Activated CD8-positive, alpha-beta memory T cell treated with anti-CD3 and anti-CD28 coated beads, Interleukin-2, amount 50 U/mL, for 4 hours (primary cell): ENCODE data around the gene AFAP1.

ENCODE experiments used
- DNase-seq: peaks from one replicate; pipeline ENCODE4 v3.0.0-alpha.2; 2020

Gene AFAP1

GRCh38 chr4:7912826-7913225 is 26.8 kb downstream of the AFAP1 start:
- DNase-seq, result no peak

DNA sequence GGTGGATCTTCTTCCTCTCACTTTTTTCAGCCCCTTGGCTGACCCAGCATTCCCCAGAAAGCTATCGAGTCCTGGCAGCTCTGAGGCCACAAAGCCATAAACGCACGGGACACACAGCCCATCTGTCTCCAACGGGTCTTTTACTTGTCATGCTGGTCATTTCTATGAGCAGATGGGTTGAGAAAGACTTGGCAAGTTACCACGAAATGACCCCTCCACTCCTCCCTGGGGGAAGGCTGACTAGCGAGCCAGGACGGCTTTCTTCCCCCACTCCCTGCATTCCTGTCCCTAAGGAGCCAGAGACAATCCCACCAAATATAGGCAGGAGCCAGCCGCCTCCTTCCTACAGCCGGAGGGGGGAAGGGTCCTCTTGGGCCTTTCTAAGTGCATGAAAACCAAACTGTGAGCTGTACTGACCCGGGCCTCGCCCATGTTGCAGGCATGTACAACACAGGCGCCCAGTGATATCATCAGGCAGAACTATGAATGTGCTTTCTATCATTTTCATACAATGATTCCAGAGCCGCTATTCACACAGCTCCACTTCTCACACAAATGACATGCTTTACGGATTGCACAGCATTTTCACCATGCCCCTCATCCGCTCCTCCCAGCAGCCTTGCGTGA is 28.6 kb downstream of the AFAP1 start:
- no peak for DNase-seq

- DNase-seq, result no peak
These were observed 29.3 kb downstream of the AFAP1 start for GRCh38 chr4:7910263-7910896.

- DNase-seq, result no peak
These were observed 30.0 kb downstream of the AFAP1 start for GRCh38 chr4:7909463-7910262.

DNA sequence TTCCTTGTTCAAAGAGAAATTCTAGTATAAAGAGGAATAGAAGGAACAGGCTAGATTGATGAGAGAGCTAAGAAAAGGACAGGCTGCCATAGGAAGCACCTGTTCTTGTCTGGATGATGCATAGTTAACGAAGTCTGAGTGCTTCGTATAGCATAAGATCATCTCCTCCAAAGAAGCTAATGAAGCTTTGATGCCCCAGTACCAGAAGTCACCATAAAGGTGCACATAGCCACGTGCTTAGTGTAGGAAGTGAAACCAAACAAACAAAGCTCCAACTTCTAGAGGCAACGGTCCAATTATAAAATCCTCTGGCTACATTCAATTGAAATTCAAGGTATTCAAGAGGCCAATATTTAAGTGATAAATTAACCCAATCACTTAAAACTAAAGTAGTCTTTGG is 31.0 kb downstream of the AFAP1 start:
- DNase-seq, result no peak

GRCh38 chr4:7907142-7907541 is 32.5 kb downstream of the AFAP1 start:
- no peak for DNase-seq

- DNase-seq, result no peak
These were observed 33.4 kb downstream of the AFAP1 start for GRCh38 chr4:7906171-7906701.

- no peak for DNase-seq
These were observed 34.4 kb downstream of the AFAP1 start for GRCh38 chr4:7904952-7905915.

GRCh38 chr4:7903791-7904516 is 35.7 kb downstream of the AFAP1 start:
- DNase-seq, result no peak

DNA sequence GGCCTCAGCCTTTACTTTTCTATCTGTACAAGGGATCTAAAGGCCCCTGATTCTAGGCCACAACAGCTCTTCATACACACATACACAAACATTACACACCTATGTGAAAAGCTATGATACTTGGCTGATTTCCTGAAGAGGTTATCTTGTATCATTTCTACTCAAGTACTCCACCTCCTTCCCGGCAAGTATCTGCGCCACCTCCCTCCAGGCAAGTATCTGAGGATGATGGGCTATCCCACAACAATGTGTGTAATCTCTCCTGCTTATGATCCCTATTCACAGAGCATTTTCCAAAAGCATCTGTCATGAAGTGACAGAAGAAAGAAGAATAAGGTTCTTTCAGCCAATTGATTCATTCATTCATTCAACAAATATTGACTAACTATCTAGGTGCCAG is 36.8 kb downstream of the AFAP1 start:
- DNase-seq, result no peak

DNA sequence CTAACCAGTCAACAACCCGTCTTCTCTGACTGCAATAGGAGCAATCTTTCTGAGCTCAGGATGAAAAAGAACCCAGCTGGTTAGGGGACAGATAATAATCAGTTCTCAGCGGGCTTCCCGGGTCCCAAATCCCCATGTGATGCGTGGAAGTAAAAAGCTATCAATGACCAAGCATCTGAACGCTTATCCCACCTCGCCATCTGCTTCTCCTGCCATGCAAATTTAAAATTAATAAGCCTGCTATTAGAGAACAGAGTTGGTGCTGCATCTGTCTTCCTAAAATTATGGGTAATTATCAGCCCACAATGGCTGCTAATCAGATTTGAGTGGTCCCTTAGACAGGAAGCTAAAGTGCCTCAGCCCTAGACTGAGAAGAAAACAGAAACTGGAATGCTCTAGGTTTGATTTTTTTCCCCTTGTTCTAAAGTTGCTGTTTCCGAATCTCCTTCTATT is 37.5 kb downstream of the AFAP1 start:
- no peak for DNase-seq

GRCh38 chr4:7901311-7901885 is 38.3 kb downstream of the AFAP1 start:
- no peak for DNase-seq

- no peak for DNase-seq
These were observed 39.2 kb downstream of the AFAP1 start for GRCh38 chr4:7900334-7900909.

DNA sequence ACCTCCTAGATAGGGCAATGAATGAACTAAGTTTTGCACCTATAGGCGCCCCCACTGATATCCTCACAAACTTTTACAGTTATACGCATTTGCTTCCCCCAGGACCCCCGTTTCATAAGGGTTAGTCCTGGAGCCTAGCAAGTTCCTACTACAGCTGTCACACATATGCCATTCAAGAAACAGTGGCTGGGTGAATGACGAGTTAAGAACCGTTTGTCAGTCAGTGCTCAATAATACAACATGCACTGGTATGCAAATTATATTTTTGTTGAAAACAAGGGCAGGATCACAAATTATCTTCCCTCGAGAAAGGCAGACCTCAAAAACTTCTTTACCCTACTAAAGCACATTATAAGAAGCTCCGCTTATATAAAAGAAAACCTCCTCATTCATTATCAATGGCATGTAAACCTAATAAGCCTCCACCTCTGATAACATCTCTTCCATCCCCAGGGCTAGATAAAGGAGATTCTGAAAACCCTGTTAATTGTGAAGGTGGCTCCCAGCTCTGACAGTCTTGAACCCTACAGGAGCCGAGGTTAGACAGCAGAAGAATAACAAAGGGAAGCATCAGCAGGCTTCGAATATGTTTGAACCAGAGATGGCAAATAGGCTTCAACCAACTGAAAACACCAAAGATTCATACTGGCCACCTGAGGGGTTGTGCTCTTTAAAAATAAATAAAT is 40.3 kb downstream of the AFAP1 start:
- DNase-seq, result no peak

DNA sequence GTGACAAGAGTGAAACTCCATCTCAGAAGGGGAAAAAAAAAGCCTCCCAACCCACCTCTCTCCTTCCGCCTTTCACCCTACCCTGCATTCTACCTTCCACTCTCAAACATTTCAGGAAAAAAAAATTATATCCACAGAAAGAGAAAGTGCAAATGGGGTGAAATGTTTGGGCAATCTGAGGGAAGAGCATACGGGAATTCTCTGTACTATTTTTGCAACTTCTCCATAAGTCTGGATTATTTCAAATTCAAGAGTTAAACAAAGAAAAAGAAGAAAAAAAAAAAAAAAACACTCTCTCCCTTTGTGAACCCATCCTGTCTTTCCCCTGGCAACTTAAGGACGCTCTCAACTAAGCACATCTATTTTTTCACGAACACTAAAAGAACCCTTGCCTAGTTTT is 41.3 kb downstream of the AFAP1 start:
- no peak for DNase-seq

GRCh38 chr4:7897811-7898210 is 41.9 kb downstream of the AFAP1 start:
- DNase-seq, result no peak

GRCh38 chr4:7894677-7895181 is 44.9 kb downstream of the AFAP1 start:
- DNase-seq, result no peak

DNA sequence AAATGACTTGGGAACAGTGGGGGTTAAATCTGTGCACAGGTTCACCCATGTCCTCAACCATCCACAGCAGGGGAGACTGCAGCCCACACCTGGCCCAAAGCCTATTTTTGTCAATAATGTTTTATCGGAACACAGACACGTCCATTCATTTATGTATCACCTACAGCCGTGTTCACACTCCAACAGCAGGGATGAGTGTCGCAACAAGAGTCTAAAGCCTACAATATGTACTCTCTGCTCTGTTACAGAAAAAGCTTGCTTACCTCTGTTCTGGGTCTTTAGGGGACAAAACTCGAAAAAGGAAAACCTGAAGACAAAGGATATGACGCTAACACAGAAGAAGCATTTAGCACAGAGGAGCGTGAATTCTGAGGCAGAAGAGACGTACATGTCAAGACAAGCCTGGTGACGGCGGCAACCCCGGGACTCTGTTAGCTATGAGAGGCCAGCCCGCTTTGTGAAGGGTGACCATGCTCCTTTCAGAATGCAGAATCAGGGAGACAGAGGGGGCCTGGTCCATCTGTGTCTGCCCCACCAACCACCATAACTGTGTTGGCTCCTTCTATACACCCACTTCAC is 45.5 kb downstream of the AFAP1 start:
- DNase-seq, result no peak

DNA sequence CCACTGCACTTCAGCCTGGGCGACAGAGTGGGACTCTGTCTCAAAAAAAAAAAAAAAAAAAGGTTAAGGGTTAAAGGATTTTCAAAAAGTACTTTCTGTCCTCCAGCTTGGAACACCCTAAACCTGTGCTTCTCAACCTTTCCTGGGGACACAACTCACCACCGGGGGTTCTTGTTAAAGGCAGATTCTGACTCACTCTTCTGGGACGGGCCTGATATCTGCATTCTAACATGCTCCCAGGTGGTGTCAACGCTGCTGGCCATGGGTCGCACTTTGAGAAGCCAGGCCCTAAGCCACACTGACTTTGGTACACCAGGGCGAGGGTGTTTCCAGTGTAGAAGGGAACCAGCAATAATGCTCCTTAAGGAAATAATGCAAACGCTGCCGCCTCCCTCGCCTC is 46.1 kb downstream of the AFAP1 start:
- DNase-seq, result no peak
